OCI-LY1 (cell line): ENCODE data around the gene NSD1.

ENCODE experiments used
- EZH2 ChIP-seq: fragments of 200-600 bp; sonication (generic), shearing (Covaris generic); IDR thresholded peaks from 2 replicates; pipeline ENCODE4 v1.8.0; 2017; ENCODE audit warnings: borderline replicate concordance, mixed run types, mild to moderate bottlenecking, antibody characterized with exemption, low read length, moderate library complexity, mixed read lengths
- TF ChIP-seq, protein P1 (sequence below): fragments of 200-600 bp; sonication (generic), shearing (Covaris generic); IDR thresholded peaks from 2 replicates; pipeline ENCODE4 v1.5.1; 2017; ENCODE audit warnings: mild to moderate bottlenecking, antibody characterized with exemption, low read length, moderate library complexity, mixed read lengths

DNA sequence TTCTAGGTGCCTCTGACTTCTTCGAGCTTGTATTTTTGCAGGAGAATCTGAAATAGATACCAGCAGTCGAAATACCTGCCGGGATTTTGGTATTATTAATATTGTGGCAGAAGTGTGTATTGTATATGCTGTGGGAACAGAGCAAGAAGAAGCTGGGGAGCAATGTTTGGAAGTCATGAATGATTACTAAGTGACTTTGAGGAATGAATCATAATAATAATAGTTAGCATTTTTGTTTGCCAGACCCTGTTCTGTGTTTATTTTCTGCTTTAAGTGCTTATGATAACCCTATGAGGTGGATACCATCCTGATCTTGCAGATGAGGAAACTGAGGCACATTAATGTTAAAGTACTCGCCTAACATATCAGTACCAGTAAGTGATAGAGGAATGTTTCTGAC, 137.5 kb downstream of the NSD1 start:
- TF ChIP-seq, protein P1, sequence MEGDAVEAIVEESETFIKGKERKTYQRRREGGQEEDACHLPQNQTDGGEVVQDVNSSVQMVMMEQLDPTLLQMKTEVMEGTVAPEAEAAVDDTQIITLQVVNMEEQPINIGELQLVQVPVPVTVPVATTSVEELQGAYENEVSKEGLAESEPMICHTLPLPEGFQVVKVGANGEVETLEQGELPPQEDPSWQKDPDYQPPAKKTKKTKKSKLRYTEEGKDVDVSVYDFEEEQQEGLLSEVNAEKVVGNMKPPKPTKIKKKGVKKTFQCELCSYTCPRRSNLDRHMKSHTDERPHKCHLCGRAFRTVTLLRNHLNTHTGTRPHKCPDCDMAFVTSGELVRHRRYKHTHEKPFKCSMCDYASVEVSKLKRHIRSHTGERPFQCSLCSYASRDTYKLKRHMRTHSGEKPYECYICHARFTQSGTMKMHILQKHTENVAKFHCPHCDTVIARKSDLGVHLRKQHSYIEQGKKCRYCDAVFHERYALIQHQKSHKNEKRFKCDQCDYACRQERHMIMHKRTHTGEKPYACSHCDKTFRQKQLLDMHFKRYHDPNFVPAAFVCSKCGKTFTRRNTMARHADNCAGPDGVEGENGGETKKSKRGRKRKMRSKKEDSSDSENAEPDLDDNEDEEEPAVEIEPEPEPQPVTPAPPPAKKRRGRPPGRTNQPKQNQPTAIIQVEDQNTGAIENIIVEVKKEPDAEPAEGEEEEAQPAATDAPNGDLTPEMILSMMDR = no peak
- TF ChIP-seq EZH2 = no peak
